Fibroblast of lung (primary cell): ENCODE measurements around the gene C6orf136.

ENCODE experiments used
- EZH2 ChIP-seq: IDR thresholded peaks from 2 replicates; pipeline ENCODE4 v1.5.1; 2012; ENCODE audit warnings: low read length, control low read depth, mild to moderate bottlenecking; ENCODE audit errors: missing control alignments
- TF ChIP-seq, protein P1 (sequence below), 2 donors: IDR thresholded peaks in 1 of 2; conservative IDR thresholded peaks in 1 of 2; 1 replicate in 1 of 2; 2 replicates in 1 of 2; pipeline ENCODE4 v1.5.1; 2011 to 2012; ENCODE audit warnings: low read length in 2 of 2, control low read depth in 1 of 2, inconsistent platforms in 1 of 2, low read depth in 1 of 2, mild to moderate bottlenecking in 1 of 2

DNA sequence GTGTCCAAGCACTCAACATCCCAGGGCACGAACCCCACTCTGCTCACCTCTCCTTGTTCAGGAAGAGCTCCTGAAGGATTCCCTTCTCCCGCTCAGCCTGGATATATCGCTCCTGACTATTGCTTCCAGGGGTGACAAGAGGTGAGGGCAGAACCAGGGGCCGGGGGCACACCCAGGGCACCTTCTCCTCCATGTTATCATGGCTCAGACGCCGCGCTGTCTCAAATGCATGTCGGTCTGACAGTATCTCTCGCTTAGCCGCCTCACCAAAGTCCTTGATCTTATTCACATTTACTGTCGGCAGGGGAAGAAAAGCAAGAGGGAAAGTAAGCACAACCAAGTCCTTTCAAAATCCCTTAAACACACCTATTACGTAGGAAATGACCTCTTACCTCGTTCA is 43.0 kb upstream of the C6orf136 start:
- TF ChIP-seq, protein P1, sequence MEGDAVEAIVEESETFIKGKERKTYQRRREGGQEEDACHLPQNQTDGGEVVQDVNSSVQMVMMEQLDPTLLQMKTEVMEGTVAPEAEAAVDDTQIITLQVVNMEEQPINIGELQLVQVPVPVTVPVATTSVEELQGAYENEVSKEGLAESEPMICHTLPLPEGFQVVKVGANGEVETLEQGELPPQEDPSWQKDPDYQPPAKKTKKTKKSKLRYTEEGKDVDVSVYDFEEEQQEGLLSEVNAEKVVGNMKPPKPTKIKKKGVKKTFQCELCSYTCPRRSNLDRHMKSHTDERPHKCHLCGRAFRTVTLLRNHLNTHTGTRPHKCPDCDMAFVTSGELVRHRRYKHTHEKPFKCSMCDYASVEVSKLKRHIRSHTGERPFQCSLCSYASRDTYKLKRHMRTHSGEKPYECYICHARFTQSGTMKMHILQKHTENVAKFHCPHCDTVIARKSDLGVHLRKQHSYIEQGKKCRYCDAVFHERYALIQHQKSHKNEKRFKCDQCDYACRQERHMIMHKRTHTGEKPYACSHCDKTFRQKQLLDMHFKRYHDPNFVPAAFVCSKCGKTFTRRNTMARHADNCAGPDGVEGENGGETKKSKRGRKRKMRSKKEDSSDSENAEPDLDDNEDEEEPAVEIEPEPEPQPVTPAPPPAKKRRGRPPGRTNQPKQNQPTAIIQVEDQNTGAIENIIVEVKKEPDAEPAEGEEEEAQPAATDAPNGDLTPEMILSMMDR (conservative IDR thresholded peaks at IDR 0.05 in 1 of 2, IDR thresholded peaks at IDR 0.05 in 1 of 2; ENCODE audit: low read depth in 1 of 2, low read length in 2 of 2), result no peak
- no peak for TF ChIP-seq EZH2
